CD4-positive, alpha-beta T cell treated with Interleukin-17A for 1 hour (primary cell): ENCODE results near the gene CARMIL1.
A peak's percentile ranks its signal among the peaks of the same experiment; 100 is the strongest.
"Not testable (repeated sequence)": the region's sequence is repeated elsewhere in the genome, so short reads cannot be mapped to it uniquely, and the experiment has no call there.

Experiments used
- DNase-seq: peaks from one replicate; pipeline ENCODE4 v3.0.0-alpha.2; 2020

Gene CARMIL1

GRCh38 chr6:25371037-25371347, 91.8 kb downstream of the CARMIL1 start:
- DNase-seq: no peak

GRCh38 chr6:25375125-25375524, 96.0 kb downstream of the CARMIL1 start:
- no peak for DNase-seq

GRCh38 chr6:25377664-25378063, 98.5 kb downstream of the CARMIL1 start:
- DNase-seq: no peak

GRCh38 chr6:25381077-25381476, 101.9 kb downstream of the CARMIL1 start:
- DNase-seq: no peak

GRCh38 chr6:25382476-25382875, 103.3 kb downstream of the CARMIL1 start:
- DNase-seq: not testable (repeated sequence)

GRCh38 chr6:25384234-25384633, 105.1 kb downstream of the CARMIL1 start:
- DNase-seq: no peak

GRCh38 chr6:25384967-25385366, 105.8 kb downstream of the CARMIL1 start:
- no peak for DNase-seq

- no peak for DNase-seq
Measured at GRCh38 chr6:25387483-25387882, 108.3 kb downstream of the CARMIL1 start.

GRCh38 chr6:25387911-25388310, 108.7 kb downstream of the CARMIL1 start:
- DNase-seq: no peak

- DNase-seq: no peak
Measured at GRCh38 chr6:25388776-25389175, 109.6 kb downstream of the CARMIL1 start.

GRCh38 chr6:25389471-25389870, 110.3 kb downstream of the CARMIL1 start:
- no peak for DNase-seq

- DNase-seq: no peak
Measured at GRCh38 chr6:25392372-25392771, 113.2 kb downstream of the CARMIL1 start.

- DNase-seq: no peak
Measured at GRCh38 chr6:25395731-25396130, 116.6 kb downstream of the CARMIL1 start.

- DNase-seq: no peak
Measured at GRCh38 chr6:25397406-25397805, 118.2 kb downstream of the CARMIL1 start.

- no peak for DNase-seq
Measured at GRCh38 chr6:25399885-25400284, 120.7 kb downstream of the CARMIL1 start.

- DNase-seq: no peak
Measured at GRCh38 chr6:25401711-25402110, 122.5 kb downstream of the CARMIL1 start.

- no peak for DNase-seq
Measured at GRCh38 chr6:25402125-25402524, 123.0 kb downstream of the CARMIL1 start.

- DNase-seq: no peak
Measured at GRCh38 chr6:25403150-25403549, 124.0 kb downstream of the CARMIL1 start.

GRCh38 chr6:25404091-25404490, 124.9 kb downstream of the CARMIL1 start:
- DNase-seq: no peak

GRCh38 chr6:25404693-25405169, 125.6 kb downstream of the CARMIL1 start:
- peak; percentile 43 for DNase-seq

GRCh38 chr6:25405442-25405841, 126.3 kb downstream of the CARMIL1 start:
- DNase-seq: no peak

- DNase-seq: no peak
Measured at GRCh38 chr6:25407431-25407830, 128.3 kb downstream of the CARMIL1 start.

- peak; percentile 32 for DNase-seq
Measured at GRCh38 chr6:25410102-25410501, 130.9 kb downstream of the CARMIL1 start.

GRCh38 chr6:25411316-25411950, 132.3 kb downstream of the CARMIL1 start:
- no peak for DNase-seq

- no peak for DNase-seq
Measured at GRCh38 chr6:25413207-25413905, 134.2 kb downstream of the CARMIL1 start.
